ENCODE data around the gene BCL2.
"Not testable (repeated sequence)": the region's sequence is repeated elsewhere in the genome, so short reads cannot be mapped to it uniquely, and the experiment has no call there.

The BCL2 gene

DNA sequence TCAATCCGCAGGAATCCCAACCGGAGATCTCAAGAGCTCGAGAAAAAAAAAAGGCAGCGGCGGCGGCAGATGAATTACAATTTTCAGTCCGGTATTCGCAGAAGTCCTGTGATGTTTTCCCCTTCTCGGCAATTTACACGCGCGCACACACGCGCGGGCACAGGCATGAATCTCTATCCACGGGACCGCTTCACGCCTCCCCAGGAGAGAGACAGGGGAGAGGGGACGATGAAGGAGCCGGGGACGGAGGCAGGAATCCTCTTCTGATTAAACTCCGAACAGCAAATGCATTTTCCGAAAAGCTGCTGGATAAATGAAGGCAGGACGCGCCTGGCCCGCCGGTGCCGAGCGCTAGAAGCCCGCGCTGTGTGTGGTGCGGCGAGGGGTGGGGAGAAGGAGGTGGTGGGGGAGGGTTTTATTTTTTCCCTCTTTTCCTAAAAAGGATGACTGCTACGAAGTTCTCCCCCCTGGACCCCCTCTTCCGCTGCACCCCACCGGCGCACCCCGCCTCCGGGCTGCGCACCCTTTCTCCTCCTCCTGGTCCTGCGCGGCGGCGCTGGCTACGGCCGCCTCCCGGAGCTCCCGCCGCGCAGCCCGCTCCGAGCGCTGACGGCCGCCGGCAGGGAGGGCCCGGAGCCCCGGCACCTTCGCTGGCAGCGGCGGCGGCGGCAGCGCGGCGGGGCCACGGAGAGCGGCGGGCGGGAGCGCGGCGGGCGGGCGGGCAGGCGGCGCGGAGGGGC lies at the start of gene BCL2:
Gene BCL2 (minus strand): TSS at position 387 of the 740 bp plus-strand sequence.
- no peak for DNase-seq

DNA sequence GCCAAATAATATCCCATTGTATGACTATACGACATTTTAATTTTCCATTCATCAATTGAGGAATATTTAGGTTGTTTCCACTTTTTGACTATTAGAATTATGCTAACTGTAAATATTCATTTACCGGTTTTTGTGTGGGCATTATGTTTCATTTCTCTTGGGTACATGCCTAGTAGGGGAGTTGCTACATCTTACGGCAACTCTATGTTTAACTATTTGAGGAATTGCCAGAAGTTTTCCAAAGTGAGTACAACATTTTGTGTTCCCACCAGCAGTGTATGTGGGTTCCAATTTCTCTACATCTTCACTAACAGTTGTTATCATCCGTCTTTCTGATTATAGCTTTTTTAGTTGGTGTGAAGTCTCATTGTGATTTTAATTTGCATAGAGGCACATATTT lies 49.0 kb upstream of the BCL2 start:
- DNase-seq = no peak

DNA sequence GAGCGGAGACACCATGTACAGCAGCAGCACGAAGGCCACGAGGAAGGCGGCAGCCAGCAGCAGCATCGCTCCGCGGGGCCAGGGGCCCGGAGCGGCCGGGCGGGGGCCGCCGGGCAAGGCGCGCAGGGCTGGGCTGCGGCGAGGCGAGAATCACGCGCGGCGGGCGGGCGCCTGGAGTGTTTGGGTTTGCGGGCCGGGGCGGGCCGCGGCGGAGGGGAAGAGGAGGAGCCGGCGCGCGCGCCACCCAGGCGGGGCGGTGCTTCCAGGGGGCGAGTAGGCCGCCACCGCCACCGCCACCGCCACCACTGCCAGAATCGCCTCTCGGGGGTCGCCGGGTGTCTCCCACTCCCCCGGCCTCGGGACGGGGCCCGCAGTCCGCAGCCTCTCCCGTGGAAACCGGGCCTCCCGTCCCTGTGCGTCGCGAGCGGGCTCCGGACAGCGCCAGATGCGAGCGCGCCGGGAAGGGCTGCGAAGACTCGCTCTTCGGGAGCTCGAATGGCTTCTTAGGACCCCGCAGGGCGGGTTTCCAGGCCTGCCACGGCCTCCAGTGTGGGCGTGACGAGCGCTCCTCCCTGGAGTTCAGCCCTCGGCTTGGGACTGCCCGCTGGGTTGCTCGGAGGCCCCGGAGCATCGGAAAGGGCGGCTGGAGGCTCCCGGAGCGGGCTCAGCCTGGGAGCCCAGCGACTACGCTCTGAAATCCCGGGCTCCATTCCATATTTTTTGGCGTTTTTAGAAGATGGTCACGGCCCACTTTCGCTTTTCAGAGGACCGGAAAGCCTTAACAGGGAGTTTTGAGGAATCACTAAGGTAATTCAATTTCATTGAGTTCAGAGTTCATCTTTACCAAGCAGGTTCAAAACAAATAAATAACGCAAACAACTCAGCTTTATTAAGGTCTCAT lies 47.7 kb upstream of the BCL2 start, which contains the start of gene KDSR:
Gene KDSR (minus strand): TSS at position 154 of the 901 bp plus-strand sequence. CDS start 88 bp downstream, at position 66.
- DNase-seq = peak; percentile 87

DNA sequence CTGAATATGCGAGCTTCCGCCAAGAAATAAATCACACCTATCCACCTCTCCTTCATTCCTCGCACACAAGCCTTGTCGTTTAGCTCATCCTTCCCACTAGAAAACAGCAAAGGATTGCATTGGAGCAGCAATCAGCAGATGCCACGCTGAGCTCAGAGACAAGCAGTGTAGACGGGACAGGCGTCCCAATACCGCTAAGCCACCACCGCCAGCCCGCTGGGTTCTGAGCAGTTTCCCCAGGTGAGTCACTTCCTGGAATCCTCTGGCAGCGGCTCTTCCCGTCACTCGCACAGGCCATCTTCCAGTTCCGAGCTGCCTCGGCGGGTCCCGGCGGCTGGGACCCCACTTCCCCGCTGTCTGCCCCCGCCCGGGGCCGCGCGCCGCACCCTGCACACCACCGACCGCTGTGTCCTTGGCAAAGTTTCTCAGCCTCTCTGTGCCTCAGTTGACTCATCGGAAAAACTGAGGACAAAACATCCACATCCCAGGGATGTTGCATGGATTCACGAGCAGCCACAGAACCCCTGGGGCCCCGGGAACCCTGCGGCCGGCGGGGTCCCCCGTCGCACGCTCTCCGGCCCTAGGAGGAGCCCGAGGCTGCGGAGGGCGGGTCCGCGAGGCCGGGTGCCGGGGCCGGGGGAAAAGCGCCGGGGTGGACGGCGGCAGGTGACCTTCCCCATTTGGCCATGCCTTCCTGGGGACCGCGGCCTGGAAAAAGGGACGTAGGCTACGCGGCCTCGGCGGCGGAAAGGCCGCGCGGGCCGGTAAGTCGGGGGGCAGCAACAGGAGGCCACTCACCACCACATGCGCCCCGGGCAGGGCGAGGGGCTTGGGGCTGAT lies 46.9 kb upstream of the BCL2 start:
- DNase-seq = no peak

DNA sequence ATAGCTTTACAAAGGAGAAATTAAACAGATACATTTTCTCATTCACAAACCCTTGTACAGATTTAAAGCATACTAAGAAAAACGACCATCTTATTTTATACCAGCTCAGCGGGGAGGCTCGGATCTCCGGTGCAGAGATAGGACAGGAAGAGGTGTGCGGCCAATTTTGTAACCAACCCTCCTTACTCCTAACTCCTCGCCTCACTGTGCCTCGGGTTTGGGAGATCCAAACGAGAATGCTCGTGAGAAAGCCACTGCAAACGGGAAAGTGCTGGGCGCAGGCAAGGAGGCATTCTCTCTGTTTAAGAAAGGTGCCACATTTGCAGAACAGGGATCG lies 46.3 kb upstream of the BCL2 start:
- DNase-seq = no peak

DNA sequence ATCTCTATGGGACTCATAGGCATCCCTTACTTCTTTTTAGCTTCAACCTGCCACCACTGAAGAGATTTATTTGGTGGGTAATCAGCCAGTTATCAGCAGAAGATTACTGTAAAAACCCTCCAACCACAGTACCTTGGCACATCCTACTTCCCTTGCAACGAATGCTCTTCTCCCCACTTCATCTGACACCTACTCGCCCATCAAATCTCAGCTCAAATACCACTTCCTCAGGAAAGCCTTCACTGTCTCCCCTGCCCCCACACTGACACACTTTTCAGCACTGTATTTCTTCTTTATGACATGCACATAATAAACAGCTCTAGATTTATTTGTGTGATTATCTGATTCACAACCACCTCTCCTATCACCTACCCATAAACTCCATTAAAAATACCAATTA lies 44.4 kb upstream of the BCL2 start:
- no peak for DNase-seq

DNA sequence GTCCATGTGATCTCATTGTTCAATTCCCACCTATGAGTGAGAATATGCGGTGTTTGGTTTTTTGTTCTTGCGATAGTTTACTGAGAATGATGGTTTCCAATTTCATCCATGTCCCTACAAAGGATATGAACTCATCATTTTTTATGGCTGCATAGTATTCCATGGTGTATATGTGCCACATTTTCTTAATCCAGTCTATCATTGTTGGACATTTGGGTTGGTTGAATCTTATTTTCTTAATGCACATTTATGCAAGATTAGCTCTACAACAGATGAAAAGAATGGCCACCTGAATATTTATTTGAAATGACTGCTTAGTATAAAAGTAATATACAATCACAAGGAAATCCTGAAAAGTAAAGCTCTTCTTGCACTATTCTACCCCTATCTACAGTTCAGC lies 43.9 kb upstream of the BCL2 start:
- DNase-seq = not testable (repeated sequence)

DNA sequence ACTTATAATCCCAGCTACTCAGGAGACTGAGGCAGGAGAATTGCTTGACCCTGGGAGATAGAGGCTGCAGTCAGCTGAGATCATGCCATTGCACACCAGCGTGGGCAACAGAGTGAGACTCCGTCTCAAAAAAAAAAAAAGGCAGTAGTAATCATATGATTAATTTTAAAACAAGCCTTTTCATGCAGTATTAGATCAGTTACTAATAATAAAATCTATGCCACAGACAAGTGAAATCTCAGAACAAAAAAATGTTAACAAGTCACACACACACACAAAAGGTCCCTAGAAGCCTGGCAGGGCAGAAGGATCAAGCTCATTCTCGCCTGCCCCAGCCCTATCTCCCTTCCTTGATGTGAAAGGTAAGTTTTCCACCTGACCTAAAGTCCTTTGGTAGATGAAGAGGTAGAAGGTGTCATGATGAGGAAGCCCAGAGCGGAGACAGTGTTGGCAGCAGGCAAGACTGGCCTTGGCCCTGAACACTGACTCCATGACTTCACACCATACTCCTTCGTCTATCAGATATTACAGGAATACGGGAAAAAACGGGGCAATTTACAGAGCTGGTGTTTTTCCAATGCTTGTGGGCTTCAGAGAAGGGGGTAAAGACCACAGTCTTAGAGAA lies 36.8 kb upstream of the BCL2 start:
- no peak for DNase-seq

DNA sequence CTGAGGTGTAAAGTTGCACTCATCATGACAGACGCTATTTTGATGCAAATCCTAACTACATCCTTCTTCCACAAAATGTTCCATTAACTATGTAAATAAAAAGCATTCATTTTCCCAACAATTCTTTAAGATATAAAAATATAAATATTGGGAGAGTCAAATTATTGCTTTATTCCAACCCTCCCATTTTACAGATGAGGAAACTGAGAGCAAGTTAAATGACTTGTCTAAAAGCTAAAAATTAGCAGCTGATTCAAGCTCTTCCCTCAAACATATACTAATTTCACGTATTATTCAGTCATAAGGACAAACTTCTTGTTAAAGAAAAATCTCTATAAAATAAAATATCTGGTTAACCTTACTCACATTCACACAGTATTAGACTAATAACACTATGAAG lies 30.7 kb upstream of the BCL2 start:
- DNase-seq = no peak

GRCh38 chr18:63348508-63349136 lies 29.1 kb upstream of the BCL2 start:
- DNase-seq = no peak

DNA sequence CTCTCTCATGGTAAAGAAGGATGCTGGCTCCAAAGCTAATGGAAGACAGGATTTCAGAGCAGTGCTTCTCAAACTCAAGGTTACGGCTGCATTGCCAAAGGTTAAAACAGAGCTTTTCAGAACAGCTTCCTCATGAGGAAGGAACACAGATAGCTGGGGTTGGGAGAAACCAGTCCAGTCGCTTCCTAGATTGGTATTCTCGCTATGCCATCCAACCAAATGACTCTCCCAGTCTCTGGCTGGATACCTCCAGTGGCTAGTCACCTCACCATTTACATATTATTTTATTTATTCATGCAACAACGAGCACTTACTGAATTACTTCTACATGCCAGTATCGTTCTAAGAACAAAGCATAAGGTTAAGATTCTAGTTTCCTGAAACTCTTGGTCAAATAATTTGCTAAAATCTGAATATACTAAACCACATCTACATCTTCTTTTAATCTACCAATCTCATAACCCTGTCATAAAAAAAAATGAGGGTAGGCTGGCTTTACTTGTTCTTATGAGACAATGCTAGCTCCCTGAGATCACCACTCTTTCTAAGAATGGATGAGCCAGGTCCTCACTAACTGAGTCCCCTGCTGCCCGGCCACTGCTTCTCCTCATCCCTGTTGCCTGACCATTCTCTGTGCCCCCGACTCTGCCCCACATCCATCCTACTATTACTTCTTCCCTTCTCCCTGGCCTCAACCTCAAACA lies 27.1 kb upstream of the BCL2 start:
- DNase-seq = no peak

DNA sequence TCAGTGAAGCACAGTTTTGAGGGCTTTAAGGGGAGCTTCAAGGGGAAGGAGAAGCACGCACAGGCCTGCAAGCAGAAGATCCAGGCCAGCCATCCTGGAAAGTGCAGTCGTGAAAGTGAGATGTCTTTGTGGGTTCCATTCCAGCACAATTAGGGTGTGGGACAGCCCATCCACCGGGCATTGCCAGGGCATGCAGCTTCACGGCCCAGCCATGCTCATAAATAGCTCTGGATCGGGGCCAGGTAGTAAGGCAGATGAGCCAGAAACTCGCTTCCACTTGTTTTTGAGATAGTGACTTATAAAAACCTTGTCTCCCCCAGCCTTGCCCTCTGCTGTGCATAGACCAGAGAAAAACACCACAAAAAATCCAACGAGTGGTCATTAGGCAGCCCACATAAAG lies 26.5 kb upstream of the BCL2 start:
- DNase-seq = no peak

DNA sequence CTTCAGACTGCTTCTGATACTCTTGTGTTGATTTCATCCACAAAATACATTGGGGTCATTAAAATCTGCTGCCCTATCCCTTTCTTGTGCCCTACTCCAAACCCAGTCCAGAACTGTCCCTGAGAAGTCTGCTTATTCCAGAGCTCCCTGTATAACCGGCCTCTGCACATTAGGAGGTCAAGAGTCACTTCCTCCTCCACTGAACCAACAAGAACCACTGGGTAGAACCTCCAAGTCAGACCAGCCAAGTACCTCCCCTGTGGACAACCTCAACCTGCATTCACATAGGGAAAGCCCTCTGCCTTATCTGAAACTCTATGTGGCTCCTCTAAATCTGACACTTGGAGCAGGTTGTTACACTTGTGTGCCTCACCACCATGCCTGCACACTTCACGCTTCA lies 25.3 kb upstream of the BCL2 start:
- no peak for DNase-seq

DNA sequence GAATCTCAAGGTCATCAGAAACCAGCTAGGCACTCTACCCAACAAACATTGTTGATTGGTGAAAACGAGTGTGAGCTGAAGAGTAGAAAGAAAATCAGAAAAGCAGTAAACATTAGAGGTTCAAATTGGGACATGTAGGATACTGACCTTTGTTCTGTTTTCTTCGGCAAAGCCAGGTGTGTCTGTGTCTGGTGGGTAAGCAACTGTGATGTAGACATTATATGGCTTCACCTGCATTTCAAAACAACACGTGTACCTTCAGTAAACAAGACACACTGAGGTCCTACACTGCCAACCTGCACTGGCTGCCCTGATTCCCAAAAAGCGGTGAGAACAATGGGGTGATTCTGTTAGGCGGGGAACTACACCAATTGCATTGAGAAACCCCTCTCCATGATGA lies 24.7 kb upstream of the BCL2 start:
- no peak for DNase-seq

GRCh38 chr18:63342206-63342605 lies 22.6 kb upstream of the BCL2 start:
- DNase-seq = no peak

- DNase-seq = no peak
These were observed 20.4 kb upstream of the BCL2 start for GRCh38 chr18:63339920-63340484.

- no peak for DNase-seq
These were observed 17.0 kb upstream of the BCL2 start for GRCh38 chr18:63336366-63337099.

DNA sequence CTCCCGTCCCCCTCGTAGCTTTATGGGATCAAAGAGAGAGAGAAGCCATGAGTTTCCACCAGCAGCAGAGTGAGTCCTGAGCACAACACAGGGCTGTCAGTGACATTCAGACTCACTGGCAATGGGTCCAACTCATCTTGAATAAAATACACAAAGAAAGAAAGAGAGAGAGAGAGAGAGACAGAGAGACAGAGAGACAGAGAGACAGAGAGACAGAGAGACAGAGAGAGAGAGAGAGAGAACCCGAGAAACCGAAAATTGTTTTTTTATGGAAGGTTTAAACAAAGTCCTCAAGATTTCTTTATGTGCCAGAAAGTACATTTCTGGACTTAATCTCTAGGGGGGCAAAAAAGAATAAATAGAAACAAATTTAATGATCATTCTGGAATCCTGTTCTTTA lies 11.5 kb upstream of the BCL2 start:
- no peak for DNase-seq

GRCh38 chr18:63329431-63330145 lies 10.0 kb upstream of the BCL2 start:
- no peak for DNase-seq

DNA sequence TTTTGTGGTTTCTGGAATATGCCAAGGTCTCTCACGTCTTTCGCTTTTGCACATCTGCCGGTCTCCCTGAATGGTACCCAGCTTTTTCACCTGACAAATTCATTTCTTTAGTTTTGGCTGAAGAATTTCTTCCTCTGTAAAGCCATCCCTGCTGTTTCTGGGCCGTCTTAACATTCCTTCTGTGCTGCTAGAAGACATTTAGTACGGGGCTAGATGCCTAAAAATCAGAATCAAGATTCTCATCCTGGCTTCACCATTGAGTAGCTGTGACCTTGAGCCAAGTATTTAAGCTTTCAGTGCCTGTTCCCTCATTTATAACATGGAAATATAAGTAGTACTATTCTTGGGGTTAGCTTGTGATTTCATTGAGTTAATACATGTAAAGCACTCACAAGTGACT lies 6.4 kb upstream of the BCL2 start:
- DNase-seq = no peak
